Panc1 (cell line): ENCODE data around the gene RFX2. TPM values are rescaled to one million over a fixed set of nuclear protein-coding genes. Genes with fewer than 3 reads are reported as not detected.

Source experiments
- ATAC-seq: fragments of 200-7000 bp; cut with Tn5 transposase; 2 replicates; pipeline ENCODE4 v1.9.1; 2020; ENCODE audit warnings: mild to moderate bottlenecking, moderate library complexity
- BruUV-seq: library from RNA; stranded (reverse); fragments of 400-500 nt; replicated peaks from 2 replicates; lab custom pipeline; 2021; lab: Mats Ljungman, UMichigan
- CTCF ChIA-PET: fragments of 300-600 bp; sonication (Branson Sonifier 250); formaldehyde crosslinking; loops from one replicate; lab custom pipeline; 2022; ENCODE audit warnings: antibody characterized with exemption; lab: Charles Lee
- POLR2A ChIA-PET: fragments of 300-600 bp; sonication (Branson Sonifier 250); formaldehyde crosslinking; loops from one replicate; lab custom pipeline; 2022; ENCODE audit warnings: antibody characterized with exemption; lab: Charles Lee
- DNase-seq: peaks from one replicate; pipeline ENCODE4 v3.0.0-alpha.2; 2010; ENCODE audit warnings: low read depth, low spot score
- H3K27ac ChIP-seq: 2 replicates; pipeline ENCODE4 v1.5.1; 2011; ENCODE audit warnings: mild to moderate bottlenecking, low read length, inconsistent platforms
- H3K27me3 ChIP-seq: fragments of 200-500 bp; sonication (Bioruptor generic); 2 replicates; pipeline ENCODE4 v1.6.0; 2014; ENCODE audit warnings: low read length, inconsistent platforms; ENCODE audit not compliant: control insufficient read depth, insufficient read depth
- H3K36me3 ChIP-seq: fragments of 200-500 bp; sonication (Bioruptor generic); 2 replicates; pipeline ENCODE4 v1.5.1; 2014; ENCODE audit warnings: inconsistent platforms, mild to moderate bottlenecking, low read length, moderate library complexity; ENCODE audit not compliant: control insufficient read depth, insufficient read depth
- H3K4me1 ChIP-seq: 2 replicates; pipeline ENCODE4 v1.5.1; 2011; ENCODE audit warnings: inconsistent platforms, mild to moderate bottlenecking, low read length, moderate library complexity; ENCODE audit not compliant: control insufficient read depth, insufficient read depth
- H3K4me3 ChIP-seq, 2 experiments: 2 replicates each; pipeline ENCODE4 v1.5.1; 2011 to 2012; ENCODE audit warnings: low read depth in 2 of 2, low read length in 2 of 2, mild to moderate bottlenecking in 2 of 2, inconsistent platforms in 1 of 2, moderate library complexity in 1 of 2
- H3K9me3 ChIP-seq: fragments of 200-500 bp; sonication (Bioruptor generic); 2 replicates; pipeline ENCODE4 v1.5.1; 2014; ENCODE audit warnings: low read depth, mild to moderate bottlenecking, inconsistent platforms, low read length, moderate library complexity; ENCODE audit not compliant: control insufficient read depth, insufficient read depth
- CTCF ChIP-seq: fragments of 450-650 bp; IDR thresholded peaks from 2 replicates; pipeline ENCODE4 v1.5.1; 2017; ENCODE audit warnings: mild to moderate bottlenecking
- POLR2AphosphoS5 ChIP-seq: IDR thresholded peaks from 2 replicates; pipeline ENCODE4 v1.6.1; 2012; ENCODE audit warnings: mild to moderate bottlenecking, low read depth, low read length, moderate library complexity
- REST ChIP-seq, 2 experiments: IDR thresholded peaks; 2 replicates each; pipeline ENCODE4 v1.6.1; 2011 to 2012; ENCODE audit warnings: low read depth in 2 of 2, control low read depth in 1 of 2, low read length in 1 of 2, mild to moderate bottlenecking in 1 of 2, moderate library complexity in 1 of 2; ENCODE audit not compliant: insufficient read depth in 1 of 2
- SIN3A ChIP-seq: IDR thresholded peaks from 2 replicates; pipeline ENCODE4 v1.6.1; 2012; ENCODE audit warnings: low read depth, mild to moderate bottlenecking, low read length, moderate library complexity, borderline replicate concordance; ENCODE audit not compliant: insufficient read depth
- TCF7L2 ChIP-seq: IDR thresholded peaks from 2 replicates; pipeline ENCODE4 v1.6.1; 2011; ENCODE audit warnings: mild to moderate bottlenecking, low read depth, low read length, inconsistent platforms
- in situ Hi-C: cut with HindIII; loops from 2 replicates; pipeline ENCODE4 v1.10.0; 2016; ENCODE audit warnings: low sequenced_read_pairs, low pct_unique_long_range_greater_than_20kb
- intact Hi-C: fragments of 100-400 bp; cut with micrococcal nuclease; formaldehyde crosslinking; loops from one replicate; pipeline ENCODE4 v1.10.0; 2022; ENCODE audit not compliant: unreplicated experiment
- total RNA-seq: library from RNA; stranded (reverse); gene quantifications from one replicate; pipeline ENCODE4 v1.2.1, GENCODE V29; 2021; ENCODE audit not compliant: unreplicated experiment

The RFX2 gene
- total RNA-seq, 1 experiment from 2014 or later, result 8.0 TPM

GRCh38 chr19:6125571-6125989 lies 15.3 kb upstream of the RFX2 start:
- POLR2A ChIA-PET, result no interaction called here
- peak; percentile 61 for DNase-seq
- H3K36me3 ChIP-seq, result no peaks in the 10 kb centered on the region
- peak; percentile 85 for TF ChIP-seq CTCF
- TF ChIP-seq TCF7L2, result no peak
- BruUV-seq, result no TSS peak
- CTCF ChIA-PET, result interaction anchor here (0.7 to 2.2 kb wide), 7 partner anchors 17 to 136 kb away, joined by 3 to 18 read pairs (median 3); no protein-coding TSS in a partner anchor
- H3K4me1 ChIP-seq, result no peaks in the 10 kb centered on the region
- H3K4me3 ChIP-seq, result no peak overlapping the region
- no peak overlapping the region for H3K27ac ChIP-seq
- intact Hi-C loops, result loop anchor here (1.0 to 10.0 kb wide), 2 partner anchors 76 to 141 kb away; no protein-coding TSS in a partner anchor
- H3K27me3 ChIP-seq, result no peaks in the 10 kb centered on the region
- peak; percentile 89 for ATAC-seq
- H3K9me3 ChIP-seq, result no peaks in the 10 kb centered on the region
- in situ Hi-C loops, result no loop called here

GRCh38 chr19:6119031-6119430 lies 8.7 kb upstream of the RFX2 start:
- ChIA-PET CTCF (no interaction called here), POLR2A (no interaction called here)
- H3K27ac ChIP-seq, result no peak overlapping the region
- no peaks in the 10 kb centered on the region for H3K4me1 ChIP-seq
- DNase-seq (no peak), ATAC-seq (no peak)
- no peak for TF ChIP-seq TCF7L2
- no peaks in the 10 kb centered on the region for H3K27me3 ChIP-seq
- no peak overlapping the region for H3K4me3 ChIP-seq
- no TSS peak for BruUV-seq
- H3K9me3 ChIP-seq, result no peaks in the 10 kb centered on the region
- H3K36me3 ChIP-seq, result no peaks in the 10 kb centered on the region
- in situ Hi-C loops (no loop called here), intact Hi-C loops (no loop called here)

- Histone ChIP-seq H3K36me3 (no peaks in the 10 kb centered on the region), H3K4me1 (no peaks in the 10 kb centered on the region), H3K9me3 (no peaks in the 10 kb centered on the region), H3K27me3 (no peaks in the 10 kb centered on the region), H3K27ac (no peak overlapping the region), H3K4me3 (no peak overlapping the region)
- no TSS peak for BruUV-seq
- ChIA-PET POLR2A (no interaction called here), CTCF (no interaction called here)
- DNase-seq (no peak), ATAC-seq (no peak)
- in situ Hi-C loops, result no loop called here
- intact Hi-C loops, result no loop called here
- TF ChIP-seq SIN3A (no peak), REST (IDR thresholded peaks at IDR 0.05; ENCODE audit: insufficient read depth in 1 of 2, low read depth in 2 of 2, low read length in 1 of 2) (no peak), POLR2AphosphoS5 (no peak), TCF7L2 (no peak), CTCF (no peak)
Observed at GRCh38 chr19:6118043-6118442, 7.7 kb upstream of the RFX2 start.
